ENCODE data around the gene UQCR10. TPM values are rescaled to one million over a fixed set of nuclear protein-coding genes. Genes with fewer than 3 reads are reported as not detected.

The UQCR10 gene
- total and polyA plus RNA-seq, 9 of the 15 experiments (the other 6 are each of a cell fraction or from before 2014, with no cell fraction given), result 128 to 903 (median 163) TPM

- Histone ChIP-seq H3K9me1 (ENCODE audit: control insufficient read depth, insufficient read depth, low read length) (no peaks in the 10 kb centered on the region), H3K4me1 (replicated peaks in 1 of 2; ENCODE audit: control insufficient read depth in 2 of 2, insufficient read depth in 2 of 2, low read length in 2 of 2) (peaks cover 13 to 18% of the 10 kb centered on the region in 2 experiments), H3K36me3 (ENCODE audit: control insufficient read depth, insufficient read depth, low read length) (no peaks in the 10 kb centered on the region), H3K4me3 (no peak overlapping the region), H2AFZ (ENCODE audit: low read depth, low read length) (no peak overlapping the region), H3K9ac (ENCODE audit: insufficient read depth in 1 of 2, low read depth in 2 of 2, low read length in 2 of 2) (peak overlapping the region in 1 of 2 experiments; percentile 85; a peak in 2 of 4 replicates), H3K27me3 (ENCODE audit: control insufficient read depth in 2 of 2, insufficient read depth in 2 of 2, low read length in 2 of 2) (no peaks in the 10 kb centered on the region), H4K20me1 (replicated peaks; ENCODE audit: control insufficient read depth, insufficient read depth, low read length) (no peaks in the 10 kb centered on the region), H3K27ac (ENCODE audit: extremely low read depth, low read depth, low read length) (no peak overlapping the region), H3K79me2 (ENCODE audit: control insufficient read depth, insufficient read depth, low read length) (no peaks in the 10 kb centered on the region), H3K4me2 (ENCODE audit: insufficient read depth, low read length) (no peak overlapping the region), H3K9me3 (replicated peaks; ENCODE audit: control insufficient read depth, insufficient read depth, low read depth, low read length) (no peaks in the 10 kb centered on the region)
- DNase-seq (ENCODE audit: extremely low read depth in 1 of 4, low spot score in 3 of 4) (no peak), ATAC-seq (no peak), FAIRE-seq (no peak)
- intact Hi-C loops (cut with micrococcal nuclease), result no loop called here
- CTCF ChIA-PET (ENCODE audit: low intra/inter-chr PET ratio), result no interaction called here
- POLR2A ChIA-PET, result interaction anchor here (0.5 to 1.7 kb wide), 3 partner anchors 9 to 830 kb away, joined by 3 to 9 read pairs (median 4); no protein-coding TSS in a partner anchor
- no TSS peak for BruUV-seq (replicated peaks)
- 63% methylated on average over 4 of the region's 7 CpGs for WGBS (ENCODE audit: insufficient coverage, low coverage, missing lambda C conversion rate)
- peak; percentile 67 for TF ChIP-seq MEIS2 (IDR thresholded peaks at IDR 0.05; ENCODE audit: partially characterized antibody)
- TF ChIP-seq PKNOX1 (IDR thresholded peaks at IDR 0.05), result 0 out of 2 replicates have a peak, but pooled peaks have one; percentile 63
- TF ChIP-seq ZBTB33 (CRISPR knock-in tag; IDR thresholded peaks at IDR 0.05), result no peak
- no peak for TF ChIP-seq ZBED1 (IDR thresholded peaks at IDR 0.05)
- in situ Hi-C loops (cut with MboI), result no loop called here
Observed at GRCh38 chr22:29782061-29782845, 15.1 kb downstream of the UQCR10 start.
